Naive B cell (primary cell): ENCODE measurements around the gene OR2A5. TPM values are rescaled to one million over a fixed set of nuclear protein-coding genes. Genes with fewer than 3 reads are reported as not detected.

Experiments
- ATAC-seq, 2 donors: fragments of 150-1000 bp; cut with Tn5 transposase; 2 replicates each; pipeline ENCODE4 v1.10.0; 2021; ENCODE audit warnings: low read depth in 2 of 2, mild to moderate bottlenecking in 2 of 2, moderate library complexity in 2 of 2
- DNase-seq: peaks from one replicate; pipeline ENCODE4 v3.0.0; 2022
- H3K27ac Mint-ChIP-seq, 6 donors: one replicate each; pipeline ENCODE4 v1.8.0; 2020 to 2022; ENCODE audit warnings: mild to moderate bottlenecking in 6 of 6, mixed read lengths in 6 of 6, moderate library complexity in 5 of 6, inconsistent platforms in 2 of 6
- H3K27me3 Mint-ChIP-seq, 3 donors: one replicate each; pipeline ENCODE4 v1.8.0; 2021 to 2022; ENCODE audit warnings: mixed read lengths in 3 of 3, mild to moderate bottlenecking in 1 of 3
- H3K36me3 Mint-ChIP-seq, 2 donors: one replicate each; pipeline ENCODE4 v1.8.0; 2020 to 2022; ENCODE audit warnings: mixed read lengths in 2 of 2, inconsistent platforms in 1 of 2, mild to moderate bottlenecking in 1 of 2
- H3K4me1 Mint-ChIP-seq, 3 donors: one replicate each; pipeline ENCODE4 v1.8.0; 2020 to 2022; ENCODE audit warnings: mixed read lengths in 3 of 3, inconsistent platforms in 1 of 3, mild to moderate bottlenecking in 1 of 3, moderate library complexity in 1 of 3
- H3K4me3 Mint-ChIP-seq, 8 donors: one replicate each; pipeline ENCODE4 v1.8.0; 2020 to 2022; ENCODE audit warnings: mild to moderate bottlenecking in 8 of 8, mixed read lengths in 8 of 8, moderate library complexity in 8 of 8, inconsistent platforms in 2 of 8
- H3K9me3 Mint-ChIP-seq, 7 donors: one replicate each; pipeline ENCODE4 v1.8.0; 2020 to 2022; ENCODE audit warnings: mixed read lengths in 7 of 7, mild to moderate bottlenecking in 5 of 7, inconsistent platforms in 2 of 7, moderate library complexity in 1 of 7
- polyA plus RNA-seq, 6 donors: library from polyadenylated mRNA; unstranded; fragments of 300-500 nt; fragmentation: Illumina TruSeq; gene quantifications; one replicate each; pipeline ENCODE4 v1.2.3, GENCODE V29; 2021; ENCODE audit warnings: low read depth in 6 of 6

The OR2A5 gene
- polyA plus RNA-seq, 6 donors from 2014 or later = not detected

DNA sequence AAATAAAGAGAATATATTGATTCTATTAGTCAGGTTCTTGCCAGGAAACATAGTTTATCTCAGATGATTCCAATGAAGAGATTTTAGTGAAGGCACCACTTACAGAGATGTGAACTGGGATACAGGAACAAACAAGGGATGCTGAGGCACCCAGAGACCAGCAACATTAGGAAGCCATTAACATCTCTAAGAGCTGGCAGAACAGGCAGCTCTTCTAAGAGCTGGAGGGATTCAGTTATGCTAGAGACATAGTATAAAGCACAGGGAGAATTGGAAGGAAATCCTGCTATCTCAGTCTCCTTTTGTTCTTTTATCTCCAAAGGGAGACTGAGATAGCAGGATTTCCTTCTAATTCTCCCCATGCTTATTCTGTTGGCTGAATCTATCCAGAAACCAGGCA is 26.6 kb upstream of the OR2A5 start:
- Mint-ChIP-seq H3K9me3 (no peaks in the 10 kb centered on the region), H3K4me1 (no peaks in the 10 kb centered on the region), H3K36me3 (no peaks in the 10 kb centered on the region), H3K27ac (no peak overlapping the region), H3K4me3 (no peak overlapping the region), H3K27me3 (no peaks in the 10 kb centered on the region)
- DNase-seq = no peak
- no peak for ATAC-seq

DNA sequence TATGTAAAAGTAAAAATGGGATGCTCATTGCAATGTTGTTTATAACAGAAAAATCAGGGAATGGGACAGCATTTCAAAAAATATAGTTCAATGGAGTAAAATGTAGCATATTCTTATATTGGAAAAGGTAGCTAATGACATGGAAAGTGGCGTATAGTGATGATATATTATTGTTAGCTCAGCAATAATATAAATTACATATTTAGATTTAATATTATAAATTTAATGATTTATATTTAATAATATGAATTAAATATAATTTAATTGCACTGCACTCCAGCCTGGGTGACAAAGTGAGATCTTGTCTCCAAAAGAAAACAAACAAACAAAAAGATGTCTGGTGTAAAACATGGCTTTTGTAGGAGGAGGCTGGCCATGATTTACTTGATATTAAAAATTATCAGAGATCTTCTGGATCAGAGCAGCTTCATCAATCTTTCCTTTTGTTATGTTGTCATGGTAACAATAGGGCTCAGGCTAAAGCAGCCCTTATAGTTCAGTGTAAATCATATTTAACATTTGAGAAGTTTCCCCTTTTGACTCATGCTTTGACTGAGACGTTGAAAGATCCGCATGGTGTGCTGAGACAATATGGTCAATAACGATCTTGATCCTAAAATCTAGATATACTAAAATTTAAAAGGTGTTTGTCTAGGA is 25.4 kb upstream of the OR2A5 start:
- Mint-ChIP-seq H3K27ac (no peak overlapping the region), H3K9me3 (no peaks in the 10 kb centered on the region), H3K4me1 (no peaks in the 10 kb centered on the region), H3K36me3 (no peaks in the 10 kb centered on the region), H3K4me3 (no peak overlapping the region), H3K27me3 (no peaks in the 10 kb centered on the region)
- ATAC-seq (no peak), DNase-seq (no peak)

- H3K4me3 Mint-ChIP-seq = no peak overlapping the region
- no peaks in the 10 kb centered on the region for H3K9me3 Mint-ChIP-seq
- no peaks in the 10 kb centered on the region for H3K36me3 Mint-ChIP-seq
- no peaks in the 10 kb centered on the region for H3K4me1 Mint-ChIP-seq
- ATAC-seq = peak; percentile 21 to 58
- no peaks in the 10 kb centered on the region for H3K27me3 Mint-ChIP-seq
- no peak overlapping the region for H3K27ac Mint-ChIP-seq
- no peak for DNase-seq
These were observed 24.5 kb upstream of the OR2A5 start for GRCh38 chr7:144024213-144024612.

GRCh38 chr7:144026203-144026883 is 22.4 kb upstream of the OR2A5 start:
- ATAC-seq (no peak), DNase-seq (no peak)
- no peak overlapping the region for H3K4me3 Mint-ChIP-seq
- no peaks in the 10 kb centered on the region for H3K4me1 Mint-ChIP-seq
- peaks cover 0 to under 1% (median 0%) of the 10 kb centered on the region in 3 donors for H3K27me3 Mint-ChIP-seq
- H3K9me3 Mint-ChIP-seq = no peaks in the 10 kb centered on the region
- H3K27ac Mint-ChIP-seq = no peak overlapping the region
- H3K36me3 Mint-ChIP-seq = no peaks in the 10 kb centered on the region

DNA sequence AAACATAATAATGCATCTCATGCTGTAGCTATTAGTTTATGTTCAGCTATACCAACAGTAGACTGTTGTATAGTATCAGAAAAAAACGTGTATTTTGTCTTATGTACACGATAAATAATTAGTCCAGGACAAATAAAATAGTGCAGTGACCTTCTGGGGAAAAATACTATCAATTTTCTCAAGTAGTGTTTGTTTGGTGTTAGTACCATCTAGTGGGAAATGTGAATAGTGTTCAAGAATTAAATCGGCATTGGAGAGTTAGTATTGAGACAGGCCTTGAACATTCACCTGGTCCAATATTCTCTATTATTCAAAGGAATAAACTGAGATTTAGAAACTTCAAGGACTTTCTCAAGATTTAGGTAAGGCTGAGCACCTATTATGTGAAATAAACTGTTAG is 21.7 kb upstream of the OR2A5 start:
- Mint-ChIP-seq H3K9me3 (no peaks in the 10 kb centered on the region), H3K27ac (no peak overlapping the region), H3K4me1 (no peaks in the 10 kb centered on the region), H3K4me3 (no peak overlapping the region), H3K36me3 (no peaks in the 10 kb centered on the region), H3K27me3 (peaks cover 0 to 8% (median 0%) of the 10 kb centered on the region in 3 donors)
- ATAC-seq (no peak), DNase-seq (no peak)

- no peaks in the 10 kb centered on the region for H3K36me3 Mint-ChIP-seq
- H3K27me3 Mint-ChIP-seq = peaks cover 5 to 15% (median 6%) of the 10 kb centered on the region in 3 donors
- no peaks in the 10 kb centered on the region for H3K9me3 Mint-ChIP-seq
- H3K4me3 Mint-ChIP-seq = no peak overlapping the region
- DNase-seq (no peak), ATAC-seq (no peak)
- H3K4me1 Mint-ChIP-seq = no peaks in the 10 kb centered on the region
- H3K27ac Mint-ChIP-seq = no peak overlapping the region
These were observed 20.8 kb upstream of the OR2A5 start for GRCh38 chr7:144027974-144028373.

GRCh38 chr7:144028547-144028946 is 20.2 kb upstream of the OR2A5 start:
- Mint-ChIP-seq H3K4me3 (no peak overlapping the region), H3K27me3 (peaks cover 6 to 19% (median 7%) of the 10 kb centered on the region in 3 donors), H3K4me1 (no peaks in the 10 kb centered on the region), H3K9me3 (no peaks in the 10 kb centered on the region), H3K36me3 (no peaks in the 10 kb centered on the region), H3K27ac (no peak overlapping the region)
- DNase-seq (no peak), ATAC-seq (no peak)

- no peaks in the 10 kb centered on the region for H3K9me3 Mint-ChIP-seq
- H3K4me3 Mint-ChIP-seq = no peak overlapping the region
- H3K4me1 Mint-ChIP-seq = no peaks in the 10 kb centered on the region
- no peak for ATAC-seq
- no peaks in the 10 kb centered on the region for H3K36me3 Mint-ChIP-seq
- H3K27me3 Mint-ChIP-seq = peaks cover 11 to 39% (median 13%) of the 10 kb centered on the region in 3 donors
- H3K27ac Mint-ChIP-seq = no peak overlapping the region
- no peak for DNase-seq
These were observed 16.2 kb upstream of the OR2A5 start for GRCh38 chr7:144032516-144032915.

- Mint-ChIP-seq H3K27me3 (peaks cover 11 to 39% (median 13%) of the 10 kb centered on the region in 3 donors), H3K9me3 (no peaks in the 10 kb centered on the region), H3K36me3 (no peaks in the 10 kb centered on the region), H3K4me3 (no peak overlapping the region), H3K4me1 (no peaks in the 10 kb centered on the region), H3K27ac (no peak overlapping the region)
- DNase-seq (no peak), ATAC-seq (no peak)
These were observed 15.6 kb upstream of the OR2A5 start for GRCh38 chr7:144032985-144033709.

GRCh38 chr7:144035385-144035784 is 13.4 kb upstream of the OR2A5 start:
- no peak for DNase-seq
- Mint-ChIP-seq H3K36me3 (no peaks in the 10 kb centered on the region), H3K4me3 (no peak overlapping the region), H3K27me3 (peaks cover 13 to 39% (median 16%) of the 10 kb centered on the region in 3 donors), H3K27ac (no peak overlapping the region), H3K4me1 (no peaks in the 10 kb centered on the region), H3K9me3 (no peaks in the 10 kb centered on the region)
- ATAC-seq = no peak

- Mint-ChIP-seq H3K36me3 (no peaks in the 10 kb centered on the region), H3K27ac (no peak overlapping the region), H3K9me3 (no peaks in the 10 kb centered on the region), H3K27me3 (peaks cover 13 to 38% (median 16%) of the 10 kb centered on the region in 3 donors), H3K4me1 (no peaks in the 10 kb centered on the region), H3K4me3 (no peak overlapping the region)
- no peak for DNase-seq
- ATAC-seq = no peak
These were observed 12.4 kb upstream of the OR2A5 start for GRCh38 chr7:144036302-144036885.

DNA sequence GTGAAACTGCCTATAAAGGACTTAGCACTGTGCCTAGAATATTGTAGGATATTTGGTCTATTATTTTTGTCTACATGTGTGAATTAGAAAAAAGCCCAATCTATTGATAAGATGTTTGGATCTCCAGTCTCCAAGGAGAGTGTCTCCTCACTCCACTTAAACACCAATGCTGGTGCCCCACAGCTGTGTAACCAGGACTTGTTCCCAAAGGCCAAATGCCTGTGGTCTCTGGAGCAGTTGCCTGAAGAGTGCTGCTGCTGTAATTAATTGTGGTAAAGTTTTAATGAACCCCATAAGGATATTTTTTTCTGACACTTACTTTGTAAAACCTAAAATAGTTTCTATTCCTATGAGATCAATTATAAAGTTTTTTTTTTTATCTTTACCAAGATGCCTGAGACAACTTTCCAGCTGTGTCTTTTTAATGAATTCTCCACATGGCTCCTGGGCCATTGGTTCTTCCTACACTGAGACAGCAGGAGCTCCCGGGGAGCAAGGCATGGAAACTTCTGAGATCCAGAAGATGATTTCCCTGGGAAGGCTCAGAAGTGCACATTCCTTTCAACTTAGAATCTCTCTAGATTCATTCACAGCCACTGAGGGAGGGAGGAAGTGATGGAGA is 11.2 kb upstream of the OR2A5 start:
- no peaks in the 10 kb centered on the region for H3K4me1 Mint-ChIP-seq
- no peaks in the 10 kb centered on the region for H3K9me3 Mint-ChIP-seq
- no peak overlapping the region for H3K27ac Mint-ChIP-seq
- H3K4me3 Mint-ChIP-seq = no peak overlapping the region
- peaks cover 13 to 28% (median 15%) of the 10 kb centered on the region in 3 donors for H3K27me3 Mint-ChIP-seq
- ATAC-seq (no peak), DNase-seq (no peak)
- H3K36me3 Mint-ChIP-seq = no peaks in the 10 kb centered on the region

GRCh38 chr7:144038887-144039286 is 9.9 kb upstream of the OR2A5 start:
- H3K4me1 Mint-ChIP-seq = no peaks in the 10 kb centered on the region

More at GRCh38 chr7:144038887-144039286, 9.9 kb upstream of the OR2A5 start:
- DNase-seq = no peak
- no peak for ATAC-seq
- Mint-ChIP-seq H3K27me3 (peaks cover 11 to 16% (median 13%) of the 10 kb centered on the region in 3 donors), H3K36me3 (no peaks in the 10 kb centered on the region), H3K9me3 (no peaks in the 10 kb centered on the region), H3K27ac (no peak overlapping the region), H3K4me3 (no peak overlapping the region)
